Posterior cingulate gyrus (tissue), 11 donors: ENCODE data around the gene ZNF71.
A peak's percentile ranks its signal among the peaks of the same experiment; 100 is the strongest.

Experiments used
- DNase-seq, 10 donors: peaks; one replicate each; pipeline versions ENCODE4 v3.0.0 to v3.0.0-alpha.2; 2020 to 2021; ENCODE audit warnings: mixed read lengths in 3 of 10
- intact Hi-C: fragments of 100-400 bp; cut with DNase I; formaldehyde crosslinking; loops from one replicate; pipeline ENCODE4 v1.15.1; 2023

Gene ZNF71

GRCh38 chr19:56617531-56617930, 22.4 kb downstream of the ZNF71 start:
- intact Hi-C loops, result no loop called here
- DNase-seq, result no peak

GRCh38 chr19:56619121-56619520, 24.0 kb downstream of the ZNF71 start:
- DNase-seq, result no peak
- intact Hi-C loops, result no loop called here

GRCh38 chr19:56622374-56622773, 27.3 kb downstream of the ZNF71 start:
- intact Hi-C loops, result no loop called here
- DNase-seq, result peak in 2 of 10 donors; percentile 66 to 73

GRCh38 chr19:56623006-56623405, 27.9 kb downstream of the ZNF71 start:
- peak in 2 of 10 donors; percentile 74 to 78 for DNase-seq
- intact Hi-C loops, result no loop called here

GRCh38 chr19:56625708-56626107, 30.6 kb downstream of the ZNF71 start:
- intact Hi-C loops, result no loop called here
- DNase-seq, result no peak

- intact Hi-C loops, result no loop called here
Measured at GRCh38 chr19:56633021-56633420, 37.9 kb downstream of the ZNF71 start.

GRCh38 chr19:56637976-56638555, 43.0 kb downstream of the ZNF71 start:
- peak in 7 of 10 donors; percentile 55 to 92 (median 61) for DNase-seq
- intact Hi-C loops, result no loop called here

More at GRCh38 chr19:56633021-56633420, 37.9 kb downstream of the ZNF71 start:
- no peak for DNase-seq

GRCh38 chr19:56639217-56639616, 44.1 kb downstream of the ZNF71 start:
- no peak for DNase-seq
- intact Hi-C loops, result no loop called here

GRCh38 chr19:56642711-56643459, 47.8 kb downstream of the ZNF71 start, which contains the start of gene SMIM17:
SMIM17 (plus strand) TSS chr19:56643159; CDS start chr19:56645668, 2,509 bp downstream.
- intact Hi-C loops, result no loop called here
- DNase-seq, result peak in 2 of 10 donors; percentile 84

GRCh38 chr19:56643460-56643955, 48.4 kb downstream of the ZNF71 start:
- intact Hi-C loops, result no loop called here
- DNase-seq, result no peak

GRCh38 chr19:56654151-56654550, 59.0 kb downstream of the ZNF71 start:
- DNase-seq, result no peak
- intact Hi-C loops, result no loop called here

GRCh38 chr19:56660381-56661107, 65.4 kb downstream of the ZNF71 start:
- peak in 5 of 10 donors; percentile 36 to 90 (median 49) for DNase-seq
- intact Hi-C loops, result no loop called here

GRCh38 chr19:56661248-56661647, 66.1 kb downstream of the ZNF71 start:
- intact Hi-C loops, result no loop called here
- DNase-seq, result no peak

- DNase-seq, result no peak
- intact Hi-C loops, result no loop called here
Measured at GRCh38 chr19:56663931-56664500, 68.9 kb downstream of the ZNF71 start.

GRCh38 chr19:56664511-56664910, 69.4 kb downstream of the ZNF71 start:
- no peak for DNase-seq
- intact Hi-C loops, result no loop called here

- DNase-seq, result no peak
Measured at GRCh38 chr19:56667311-56667870, 72.3 kb downstream of the ZNF71 start.

GRCh38 chr19:56668676-56669075, 73.6 kb downstream of the ZNF71 start:
- no peak for DNase-seq
- intact Hi-C loops, result no loop called here

More at GRCh38 chr19:56667311-56667870, 72.3 kb downstream of the ZNF71 start:
- intact Hi-C loops, result no loop called here

GRCh38 chr19:56670401-56670960, 75.4 kb downstream of the ZNF71 start:
- intact Hi-C loops, result no loop called here
- no peak for DNase-seq

- intact Hi-C loops, result no loop called here
- peak in 1 of 10 donors; percentile 83 for DNase-seq
Measured at GRCh38 chr19:56670961-56671612, 76.0 kb downstream of the ZNF71 start.

GRCh38 chr19:56671613-56671994, 76.5 kb downstream of the ZNF71 start, which contains the start of gene ZNF835:
ZNF835 (minus strand) TSS chr19:56671757; CDS start chr19:56665198, 6,559 bp downstream.
- DNase-seq, result peak; percentile 94 to 99 (median 97)
- intact Hi-C loops, result no loop called here
